ENCODE results near the gene PREX1.
"Not testable (repeated sequence)": the region's sequence is repeated elsewhere in the genome, so short reads cannot be mapped to it uniquely, and the experiment has no call there.

PREX1 gene

GRCh38 chr20:48823960-48824498 lies 3.8 kb downstream of the PREX1 start:
- peak; percentile 50 for DNase-seq

- no peak for DNase-seq
Measured at GRCh38 chr20:48823476-48823875, 4.3 kb downstream of the PREX1 start.

GRCh38 chr20:48822879-48823385 lies 4.9 kb downstream of the PREX1 start:
- no peak for DNase-seq

- no peak for DNase-seq
Measured at GRCh38 chr20:48822178-48822577, 5.6 kb downstream of the PREX1 start.

- DNase-seq = no peak
Measured at GRCh38 chr20:48821261-48821920, 6.4 kb downstream of the PREX1 start.

GRCh38 chr20:48820649-48820973 lies 7.2 kb downstream of the PREX1 start:
- no peak for DNase-seq

GRCh38 chr20:48819821-48820648 lies 7.8 kb downstream of the PREX1 start:
- no peak for DNase-seq

- no peak for DNase-seq
Measured at GRCh38 chr20:48819089-48819488, 8.7 kb downstream of the PREX1 start.

- peak; percentile 43 for DNase-seq
Measured at GRCh38 chr20:48818481-48818987, 9.3 kb downstream of the PREX1 start.

GRCh38 chr20:48818031-48818370 lies 9.8 kb downstream of the PREX1 start:
- DNase-seq = no peak

- DNase-seq = no peak
Measured at GRCh38 chr20:48817367-48818030, 10.3 kb downstream of the PREX1 start.

- DNase-seq = no peak
Measured at GRCh38 chr20:48816282-48817205, 11.3 kb downstream of the PREX1 start.

- DNase-seq = no peak
Measured at GRCh38 chr20:48815537-48815936, 12.3 kb downstream of the PREX1 start.

- no peak for DNase-seq
Measured at GRCh38 chr20:48814633-48815032, 13.2 kb downstream of the PREX1 start.

GRCh38 chr20:48813930-48814546 lies 13.8 kb downstream of the PREX1 start:
- no peak for DNase-seq

GRCh38 chr20:48813446-48813747 lies 14.4 kb downstream of the PREX1 start:
- no peak for DNase-seq

- DNase-seq = no peak
Measured at GRCh38 chr20:48812600-48813445, 15.0 kb downstream of the PREX1 start.

- not testable (repeated sequence) for DNase-seq
Measured at GRCh38 chr20:48812114-48812513, 15.7 kb downstream of the PREX1 start.

- DNase-seq = no peak
Measured at GRCh38 chr20:48809673-48810072, 18.1 kb downstream of the PREX1 start.

- no peak for DNase-seq
Measured at GRCh38 chr20:48808382-48809034, 19.3 kb downstream of the PREX1 start.
